Natural killer cell (primary cell): Measurements from ENCODE around the gene NUMBL. TPM values are rescaled to one million over a fixed set of nuclear protein-coding genes. Genes with fewer than 3 reads are reported as not detected.

ENCODE experiments used
- ATAC-seq, 3 donors: fragments of 150-1000 bp in 2 of 3; fragments of 200-7000 bp in 1 of 3; cut with Tn5 transposase; 1 replicate in 1 of 3; 2 replicates in 2 of 3; pipeline ENCODE4 v1.10.0; 2021; ENCODE audit warnings: mild to moderate bottlenecking in 2 of 3, moderate library complexity in 2 of 3
- DNase-seq, 2 donors: peaks; one replicate each; pipeline versions ENCODE4 v3.0.0 to v3.0.0-alpha.2; 2013 to 2021; ENCODE audit warnings: mixed read lengths in 1 of 2
- H3K27ac ChIP-seq: one replicate; pipeline ENCODE4 v1.5.1; 2013; ENCODE audit warnings: mild to moderate bottlenecking, low read length
- H3K27me3 ChIP-seq: one replicate; pipeline ENCODE4 v1.6.1; 2013; ENCODE audit warnings: low read length; ENCODE audit not compliant: control insufficient read depth, insufficient read depth
- H3K36me3 ChIP-seq: one replicate; pipeline ENCODE4 v1.6.1; 2013; ENCODE audit warnings: low read length; ENCODE audit not compliant: control insufficient read depth, insufficient read depth
- H3K4me1 ChIP-seq: one replicate; pipeline ENCODE4 v1.6.1; 2013; ENCODE audit warnings: low read length; ENCODE audit not compliant: control insufficient read depth, insufficient read depth
- H3K4me3 ChIP-seq: one replicate; pipeline ENCODE4 v1.5.1; 2013; ENCODE audit warnings: low read length
- H3K9me3 ChIP-seq: one replicate; pipeline ENCODE4 v1.6.1; 2013; ENCODE audit warnings: low read length; ENCODE audit not compliant: control insufficient read depth, insufficient read depth
- H3K27ac Mint-ChIP-seq, 2 donors: one replicate each; pipeline ENCODE4 v1.8.0; 2022; ENCODE audit warnings: mild to moderate bottlenecking in 2 of 2, mixed read lengths in 2 of 2, moderate library complexity in 1 of 2
- H3K27me3 Mint-ChIP-seq, 2 donors: one replicate each; pipeline ENCODE4 v1.8.0; 2022; ENCODE audit warnings: low read depth in 2 of 2, mixed read lengths in 2 of 2
- H3K36me3 Mint-ChIP-seq: one replicate; pipeline ENCODE4 v1.8.0; 2022; ENCODE audit warnings: mixed read lengths
- H3K4me1 Mint-ChIP-seq, 2 donors: one replicate each; pipeline ENCODE4 v1.8.0; 2022; ENCODE audit warnings: mixed read lengths in 2 of 2
- H3K4me3 Mint-ChIP-seq: one replicate; pipeline ENCODE4 v1.8.0; 2022; ENCODE audit warnings: mild to moderate bottlenecking, moderate library complexity, mixed read lengths
- H3K9me3 Mint-ChIP-seq, 2 donors: one replicate each; pipeline ENCODE4 v1.8.0; 2022; ENCODE audit warnings: mixed read lengths in 2 of 2
- WGBS: methylation state at CpG from one replicate; pipeline ENCODE4 v1.1.7; 2013; ENCODE audit warnings: missing lambda C conversion rate; ENCODE audit not compliant: insufficient coverage; 5-methylcytosine and 5-hydroxymethylcytosine counted together
- intact Hi-C: fragments of 100-400 bp; cut with micrococcal nuclease; formaldehyde crosslinking; loops from one replicate; pipeline ENCODE4 v1.14.2; 2022
- total RNA-seq, 4 donors: library from RNA; stranded (reverse); fragments of 120-200 nt in 1 of 4; gene quantifications; one replicate each; pipeline versions ENCODE4 v1.2.3 to v1.2.4, GENCODE V29; 2013 to 2022
- TF ChIP-seq, protein P1 (sequence below): fragments of 200-600 bp; IDR thresholded peaks from one replicate; pipeline ENCODE4 v1.8.0; 2022; ENCODE audit warnings: antibody characterized with exemption

Gene NUMBL
- total RNA-seq, 3 donors from 2014 or later (not counting 1 experiment from before 2014, with no cell fraction given) = 9.9 to 19.5 (median 10.2) TPM

DNA sequence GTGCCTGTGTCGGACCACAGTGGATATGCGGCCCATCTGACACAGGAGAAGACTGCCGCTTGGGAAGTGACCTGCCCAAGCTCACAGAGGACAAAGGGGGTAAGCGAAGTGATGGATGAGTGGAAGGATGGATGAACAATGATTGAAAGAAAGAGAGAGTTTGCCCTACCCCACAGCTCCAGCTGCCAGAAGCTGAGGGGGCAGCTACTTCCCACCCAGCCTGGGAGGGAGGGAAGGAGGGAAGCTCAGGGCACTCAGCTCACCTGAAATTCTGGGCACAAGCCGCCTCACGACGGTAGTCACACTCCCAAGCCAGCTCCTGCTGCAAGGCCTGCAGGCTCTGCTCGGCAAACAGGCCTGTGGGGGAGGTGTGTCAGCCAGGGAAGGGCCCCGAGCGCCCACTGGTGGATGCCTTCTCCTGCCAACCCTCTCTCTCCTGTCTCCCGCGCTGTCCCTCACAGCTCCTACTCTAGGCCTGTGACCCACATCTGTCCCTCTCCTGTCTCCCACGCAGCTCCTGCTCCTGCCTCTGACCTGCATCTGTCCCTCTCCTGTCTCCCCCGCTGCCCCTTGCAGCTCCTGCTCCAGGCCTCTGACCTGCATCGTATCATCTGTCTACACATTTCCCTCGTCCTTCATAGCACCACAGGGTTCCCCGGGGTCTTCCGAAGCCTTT is 12.0 kb upstream of the NUMBL start:
- intact Hi-C loops = no loop called here

GRCh38 chr19:40701758-40702157 is 11.3 kb upstream of the NUMBL start:
- Histone ChIP-seq H3K27ac (no peak overlapping the region), H3K4me3 (no peak overlapping the region), H3K9me3 (no peaks in the 10 kb centered on the region), H3K4me1 (no peaks in the 10 kb centered on the region), H3K27me3 (no peaks in the 10 kb centered on the region), H3K36me3 (peaks cover 48% of the 10 kb centered on the region)
- Mint-ChIP-seq H3K4me3 (no peak overlapping the region), H3K27me3 (no peaks in the 10 kb centered on the region), H3K36me3 (peaks cover 7% of the 10 kb centered on the region), H3K9me3 (no peaks in the 10 kb centered on the region), H3K27ac (no peak overlapping the region), H3K4me1 (peaks cover 0 to 6% of the 10 kb centered on the region in 2 donors)
- DNase-seq = no peak
- intact Hi-C loops = no loop called here
- 96% methylated on average over 5 of the region's 6 CpGs for WGBS
- TF ChIP-seq, protein P1, sequence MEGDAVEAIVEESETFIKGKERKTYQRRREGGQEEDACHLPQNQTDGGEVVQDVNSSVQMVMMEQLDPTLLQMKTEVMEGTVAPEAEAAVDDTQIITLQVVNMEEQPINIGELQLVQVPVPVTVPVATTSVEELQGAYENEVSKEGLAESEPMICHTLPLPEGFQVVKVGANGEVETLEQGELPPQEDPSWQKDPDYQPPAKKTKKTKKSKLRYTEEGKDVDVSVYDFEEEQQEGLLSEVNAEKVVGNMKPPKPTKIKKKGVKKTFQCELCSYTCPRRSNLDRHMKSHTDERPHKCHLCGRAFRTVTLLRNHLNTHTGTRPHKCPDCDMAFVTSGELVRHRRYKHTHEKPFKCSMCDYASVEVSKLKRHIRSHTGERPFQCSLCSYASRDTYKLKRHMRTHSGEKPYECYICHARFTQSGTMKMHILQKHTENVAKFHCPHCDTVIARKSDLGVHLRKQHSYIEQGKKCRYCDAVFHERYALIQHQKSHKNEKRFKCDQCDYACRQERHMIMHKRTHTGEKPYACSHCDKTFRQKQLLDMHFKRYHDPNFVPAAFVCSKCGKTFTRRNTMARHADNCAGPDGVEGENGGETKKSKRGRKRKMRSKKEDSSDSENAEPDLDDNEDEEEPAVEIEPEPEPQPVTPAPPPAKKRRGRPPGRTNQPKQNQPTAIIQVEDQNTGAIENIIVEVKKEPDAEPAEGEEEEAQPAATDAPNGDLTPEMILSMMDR = no peak
- no peak for ATAC-seq

More for the DNA sequence above, 12.0 kb upstream of the NUMBL start:
- Histone ChIP-seq H3K27ac (no peak overlapping the region), H3K27me3 (no peaks in the 10 kb centered on the region), H3K9me3 (no peaks in the 10 kb centered on the region), H3K36me3 (peaks cover 51% of the 10 kb centered on the region), H3K4me3 (no peak overlapping the region), H3K4me1 (no peaks in the 10 kb centered on the region)
- ATAC-seq = no peak
- DNase-seq = no peak
- WGBS = 91% methylated on average over 18 of the region's 18 CpGs
- Mint-ChIP-seq H3K9me3 (no peaks in the 10 kb centered on the region), H3K4me1 (peaks cover 0 to 9% of the 10 kb centered on the region in 2 donors), H3K27ac (peak overlapping the region in 1 of 2 donors; percentile 48), H3K27me3 (no peaks in the 10 kb centered on the region), H3K4me3 (no peak overlapping the region), H3K36me3 (peaks cover 7% of the 10 kb centered on the region)
- TF ChIP-seq, protein P1 = no peak

DNA sequence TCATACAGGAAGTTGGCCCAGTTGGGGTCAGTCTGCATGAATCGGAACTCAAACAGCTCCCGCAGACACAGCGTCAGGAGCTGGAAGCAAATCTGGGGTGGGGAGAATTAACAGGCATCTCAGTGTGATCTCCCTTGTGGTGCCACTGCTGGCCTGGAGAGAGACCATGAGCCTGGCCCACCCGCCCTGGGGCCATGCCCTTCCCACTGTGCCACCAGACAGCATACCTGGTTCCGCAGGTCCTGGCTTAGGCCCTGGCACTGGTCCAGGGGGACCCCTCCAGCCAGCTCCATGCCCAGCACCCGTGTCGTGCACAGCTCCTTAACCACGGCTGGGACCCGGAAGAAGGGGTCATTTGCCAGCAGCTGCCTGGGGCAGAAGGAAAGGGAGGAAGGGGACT is 9.6 kb upstream of the NUMBL start:
- no peak for ATAC-seq
- Mint-ChIP-seq H3K9me3 (no peaks in the 10 kb centered on the region), H3K27ac (no peak overlapping the region), H3K27me3 (no peaks in the 10 kb centered on the region), H3K4me3 (no peak overlapping the region), H3K4me1 (peaks cover 0 to 6% of the 10 kb centered on the region in 2 donors), H3K36me3 (peaks cover 7% of the 10 kb centered on the region)
- H3K4me1 ChIP-seq = no peaks in the 10 kb centered on the region
- H3K27me3 ChIP-seq = no peaks in the 10 kb centered on the region
- TF ChIP-seq, protein P1 = no peak
- no peak for DNase-seq
- H3K27ac ChIP-seq = no peak overlapping the region
- intact Hi-C loops = no loop called here
- no peaks in the 10 kb centered on the region for H3K9me3 ChIP-seq
- WGBS = 94% methylated on average over 9 of the region's 9 CpGs
- no peak overlapping the region for H3K4me3 ChIP-seq
- H3K36me3 ChIP-seq = peaks cover 40% of the 10 kb centered on the region

- WGBS = 93% methylated on average over 6 of the region's 6 CpGs
- no peak overlapping the region for H3K27ac ChIP-seq
- peaks cover 7% of the 10 kb centered on the region for H3K36me3 Mint-ChIP-seq
Observed at GRCh38 chr19:40697007-40697406, 6.6 kb upstream of the NUMBL start.

More at GRCh38 chr19:40697007-40697406, 6.6 kb upstream of the NUMBL start:
- intact Hi-C loops = no loop called here
- no peaks in the 10 kb centered on the region for H3K27me3 ChIP-seq
- no peak overlapping the region for H3K4me3 Mint-ChIP-seq
- H3K9me3 Mint-ChIP-seq = no peaks in the 10 kb centered on the region
- ATAC-seq = no peak
- H3K4me1 Mint-ChIP-seq = no peaks in the 10 kb centered on the region
- no peaks in the 10 kb centered on the region for H3K9me3 ChIP-seq
- TF ChIP-seq, protein P1 = no peak
- H3K36me3 ChIP-seq = peaks cover 14% of the 10 kb centered on the region
- no peaks in the 10 kb centered on the region for H3K4me1 ChIP-seq
- no peaks in the 10 kb centered on the region for H3K27me3 Mint-ChIP-seq
- no peak overlapping the region for H3K4me3 ChIP-seq
- no peak for DNase-seq
- H3K27ac Mint-ChIP-seq = no peak overlapping the region
